ENCODE results near the gene PAIP1.
A peak's percentile ranks its signal among the peaks of the same experiment; 100 is the strongest.
"Not testable (repeated sequence)": the region's sequence is repeated elsewhere in the genome, so short reads cannot be mapped to it uniquely, and the experiment has no call there.

PAIP1 gene

GRCh38 chr5:43561356-43561755 is 4.5 kb upstream of the PAIP1 start:
- Histone ChIP-seq H3K36me3 (ENCODE audit: insufficient read depth, low read length) (no peaks in the 10 kb centered on the region), H3K9me3 (ENCODE audit: insufficient read depth, low read depth, low read length) (no peaks in the 10 kb centered on the region), H3F3A (ENCODE audit: low read depth) (no peaks in the 10 kb centered on the region), H2AFZ (ENCODE audit: low read length) (no peak overlapping the region), H3K27me3 (ENCODE audit: insufficient read depth, low read length, poor library complexity, severe bottlenecking) (no peaks in the 10 kb centered on the region), H3K9ac (ENCODE audit: low read depth, low read length, poor library complexity, severe bottlenecking) (no peak overlapping the region), H3K79me2 (ENCODE audit: insufficient read depth, low read length) (peaks cover 1% of the 10 kb centered on the region; the same call in 1 of the 2 replicates), H3K4me2 (ENCODE audit: low read depth, low read length, poor library complexity, severe bottlenecking) (no peak overlapping the region), H3K4me3 (ENCODE audit: low read length, poor library complexity, severe bottlenecking) (no peak overlapping the region), H3K9me2 (replicated peaks; ENCODE audit: low read depth, low read length) (no peaks in the 10 kb centered on the region), H3K4me1 (ENCODE audit: insufficient read depth, low read length, poor library complexity, severe bottlenecking) (peaks cover 9% of the 10 kb centered on the region), H4K20me1 (ENCODE audit: insufficient read depth, low read length, poor library complexity, severe bottlenecking) (no peaks in the 10 kb centered on the region)
- no peak for TF ChIP-seq CTCF (conservative IDR thresholded peaks at IDR 0.05; ENCODE audit: low read length)
- TF ChIP-seq EZH2phosphoT487 (IDR thresholded peaks at IDR 0.05; ENCODE audit: borderline replicate concordance), result no peak

GRCh38 chr5:43560128-43560527 is 3.3 kb upstream of the PAIP1 start:
- no peaks in the 10 kb centered on the region for H3K9me2 ChIP-seq (replicated peaks; ENCODE audit: low read depth, low read length)
- peaks cover 5% of the 10 kb centered on the region for H4K20me1 ChIP-seq (ENCODE audit: insufficient read depth, low read length, poor library complexity, severe bottlenecking)
- peaks cover 15% of the 10 kb centered on the region for H3K4me1 ChIP-seq (ENCODE audit: insufficient read depth, low read length, poor library complexity, severe bottlenecking)
- H3K4me2 ChIP-seq (ENCODE audit: low read depth, low read length, poor library complexity, severe bottlenecking), result no peak overlapping the region
- H2AFZ ChIP-seq (ENCODE audit: low read length), result no peak overlapping the region
- no peak overlapping the region for H3K4me3 ChIP-seq (ENCODE audit: low read length, poor library complexity, severe bottlenecking)
- no peaks in the 10 kb centered on the region for H3K27me3 ChIP-seq (ENCODE audit: insufficient read depth, low read length, poor library complexity, severe bottlenecking)
- TF ChIP-seq CTCF (conservative IDR thresholded peaks at IDR 0.05; ENCODE audit: low read length) (no peak), EZH2phosphoT487 (IDR thresholded peaks at IDR 0.05; ENCODE audit: borderline replicate concordance) (no peak)
- peaks cover 13% of the 10 kb centered on the region for H3K79me2 ChIP-seq (ENCODE audit: insufficient read depth, low read length)
- no peaks in the 10 kb centered on the region for H3K9me3 ChIP-seq (ENCODE audit: insufficient read depth, low read depth, low read length)
- H3K36me3 ChIP-seq (ENCODE audit: insufficient read depth, low read length), result no peaks in the 10 kb centered on the region
- H3K9ac ChIP-seq (ENCODE audit: low read depth, low read length, poor library complexity, severe bottlenecking), result no peak overlapping the region
- no peaks in the 10 kb centered on the region for H3F3A ChIP-seq (ENCODE audit: low read depth)

- H3K27me3 ChIP-seq (ENCODE audit: insufficient read depth, low read length, poor library complexity, severe bottlenecking); H3F3A ChIP-seq (ENCODE audit: low read depth); H3K9me2 ChIP-seq (replicated peaks; ENCODE audit: low read depth, low read length); H3K9me3 ChIP-seq (ENCODE audit: insufficient read depth, low read depth, low read length); H3K36me3 ChIP-seq (ENCODE audit: insufficient read depth, low read length): not testable (repeated sequence)
- peaks cover 41% of the 10 kb centered on the region for H4K20me1 ChIP-seq (ENCODE audit: insufficient read depth, low read length, poor library complexity, severe bottlenecking)
- H3K4me1 ChIP-seq (ENCODE audit: insufficient read depth, low read length, poor library complexity, severe bottlenecking), result peaks cover 51% of the 10 kb centered on the region
- peak overlapping the region; percentile 97 for H3K9ac ChIP-seq (ENCODE audit: low read depth, low read length, poor library complexity, severe bottlenecking)
- H3K4me2 ChIP-seq (ENCODE audit: low read depth, low read length, poor library complexity, severe bottlenecking), result peak overlapping the region; percentile 98
- peak overlapping the region; percentile 98 for H2AFZ ChIP-seq (ENCODE audit: low read length)
- H3K4me3 ChIP-seq (ENCODE audit: low read length, poor library complexity, severe bottlenecking), result peak overlapping the region; percentile 100
- peaks cover 49% of the 10 kb centered on the region for H3K79me2 ChIP-seq (ENCODE audit: insufficient read depth, low read length)
Observed at GRCh38 chr5:43556607-43556856, 345 bp downstream of the PAIP1 start.

GRCh38 chr5:43555895-43556606 is 826 bp downstream of the PAIP1 start:
- Histone ChIP-seq H3K4me3 (ENCODE audit: low read length, poor library complexity, severe bottlenecking) (peak overlapping the region; percentile 100), H3K9me3 (ENCODE audit: insufficient read depth, low read depth, low read length) (no peaks in the 10 kb centered on the region), H3K4me1 (ENCODE audit: insufficient read depth, low read length, poor library complexity, severe bottlenecking) (peaks cover 54% of the 10 kb centered on the region), H3K79me2 (ENCODE audit: insufficient read depth, low read length) (peaks cover 54% of the 10 kb centered on the region), H3K9ac (ENCODE audit: low read depth, low read length, poor library complexity, severe bottlenecking) (peak overlapping the region; percentile 97), H2AFZ (ENCODE audit: low read length) (peak overlapping the region; percentile 94), H3K27me3 (ENCODE audit: insufficient read depth, low read length, poor library complexity, severe bottlenecking) (no peaks in the 10 kb centered on the region), H4K20me1 (ENCODE audit: insufficient read depth, low read length, poor library complexity, severe bottlenecking) (peaks cover 46% of the 10 kb centered on the region), H3K9me2 (replicated peaks; ENCODE audit: low read depth, low read length) (no peaks in the 10 kb centered on the region), H3F3A (ENCODE audit: low read depth) (no peaks in the 10 kb centered on the region), H3K4me2 (ENCODE audit: low read depth, low read length, poor library complexity, severe bottlenecking) (peak overlapping the region; percentile 98), H3K36me3 (ENCODE audit: insufficient read depth, low read length) (peaks cover 9% of the 10 kb centered on the region)
- no peak for TF ChIP-seq EZH2phosphoT487 (IDR thresholded peaks at IDR 0.05; ENCODE audit: borderline replicate concordance)
- TF ChIP-seq CTCF (conservative IDR thresholded peaks at IDR 0.05; ENCODE audit: low read length), result no peak; the same call in 1 of the 2 replicates
